ENCODE data around the gene ZNF568. TPM values are rescaled to one million over a fixed set of nuclear protein-coding genes. Genes with fewer than 3 reads are reported as not detected.

Gene ZNF568
- total RNA-seq, 2 experiments from 2014 or later, result 8.1 to 9.5 TPM

GRCh38 chr19:37012093-37012745 lies 96.1 kb downstream of the ZNF568 start:
- intact Hi-C loops (cut with micrococcal nuclease), result no loop called here
- no peak for TF ChIP-seq CTCF (IDR thresholded peaks at IDR 0.05)
- Mint-ChIP-seq H3K9me3 (peaks cover 36% of the 10 kb centered on the region), H3K27ac (no peak overlapping the region), H3K36me3 (ENCODE audit: low read depth) (peaks cover 27% of the 10 kb centered on the region), H3K4me3 (no peak overlapping the region), H3K4me1 (ENCODE audit: low read depth) (peaks cover 3% of the 10 kb centered on the region), H3K27me3 (no peaks in the 10 kb centered on the region)
- ChIA-PET CTCF (no interaction called here), POLR2A (no interaction called here)
- no peak for ATAC-seq
- no peak for DNase-seq

GRCh38 chr19:37014456-37014855 lies 98.3 kb downstream of the ZNF568 start:
- DNase-seq, result no peak
- H3K36me3 Mint-ChIP-seq (ENCODE audit: low read depth), result peaks cover 19% of the 10 kb centered on the region

GRCh38 chr19:37045140-37045539 lies 129.0 kb downstream of the ZNF568 start:
- DNase-seq (no peak), ATAC-seq (no peak)
- Mint-ChIP-seq H3K27me3 (no peaks in the 10 kb centered on the region), H3K27ac (no peak overlapping the region), H3K4me3 (no peak overlapping the region), H3K4me1 (ENCODE audit: low read depth) (no peaks in the 10 kb centered on the region), H3K36me3 (ENCODE audit: low read depth) (no peaks in the 10 kb centered on the region), H3K9me3 (peaks cover 23% of the 10 kb centered on the region)
- POLR2A ChIA-PET, result no interaction called here
- CTCF ChIA-PET, result no interaction called here
- intact Hi-C loops (cut with micrococcal nuclease), result no loop called here
- no peak for TF ChIP-seq CTCF (IDR thresholded peaks at IDR 0.05)

More at GRCh38 chr19:37014456-37014855, 98.3 kb downstream of the ZNF568 start:
- Mint-ChIP-seq H3K4me1 (ENCODE audit: low read depth) (no peaks in the 10 kb centered on the region), H3K4me3 (no peak overlapping the region), H3K27ac (no peak overlapping the region), H3K9me3 (peaks cover 45% of the 10 kb centered on the region), H3K27me3 (no peaks in the 10 kb centered on the region)
- POLR2A ChIA-PET, result no interaction called here
- intact Hi-C loops (cut with micrococcal nuclease), result no loop called here
- CTCF ChIA-PET, result no interaction called here
- no peak for TF ChIP-seq CTCF (IDR thresholded peaks at IDR 0.05)
- no peak for ATAC-seq

Other genes starting within 250 kb of the ZNF568 start
- gene ZNF461, start 249.5 kb upstream of the ZNF568 start, total RNA-seq, result 1 to 10 TPM; 5.2 to 6.0 TPM
- 1 to 10 TPM; 6.4 to 7.6 TPM for gene ZNF567, start 228.7 kb upstream of the ZNF568 start, total RNA-seq
- 10 to 100 TPM; 10.6 to 11.7 TPM for gene ZNF850, start 143.5 kb upstream of the ZNF568 start, total RNA-seq
- 1 to 10 TPM; 8.9 to 9.7 TPM for gene ZNF790, start 77.9 kb upstream of the ZNF568 start, total RNA-seq
- 1 to 10 TPM; 3.6 to 5.1 TPM for gene ZNF345, start 65.5 kb upstream of the ZNF568 start, total RNA-seq
- gene ZNF829, start within 50 bp of the ZNF568 start, total RNA-seq, result 1 to 10 TPM; 4.5 to 4.9 TPM
- gene ZNF420, start 162.1 kb downstream of the ZNF568 start, total RNA-seq, result 10 to 100 TPM; 10.1 to 12.0 TPM

Measured in activated CD8-positive, alpha-beta T cell treated with anti-CD3 and anti-CD28 coated beads for 36 hours (primary cell).